NB4 (cell line): Measurements from ENCODE around the gene SLC19A2.

Source experiments
- CTCF ChIP-seq: IDR thresholded peaks from one replicate; pipeline ENCODE4 v1.5.1; 2012; ENCODE audit warnings: low read depth, low read length
- POLR2A ChIP-seq: IDR thresholded peaks from 2 replicates; pipeline ENCODE4 v1.6.1; 2011; ENCODE audit warnings: mild to moderate bottlenecking; ENCODE audit not compliant: insufficient read length; ENCODE audit errors: extremely low read depth
- TF ChIP-seq, protein P1 (sequence below): IDR thresholded peaks from 2 replicates; pipeline ENCODE4 v1.6.1; 2011; ENCODE audit warnings: low read depth, low read length

- no peak for TF ChIP-seq CTCF
- TF ChIP-seq POLR2A = no peak
- TF ChIP-seq, protein P1, sequence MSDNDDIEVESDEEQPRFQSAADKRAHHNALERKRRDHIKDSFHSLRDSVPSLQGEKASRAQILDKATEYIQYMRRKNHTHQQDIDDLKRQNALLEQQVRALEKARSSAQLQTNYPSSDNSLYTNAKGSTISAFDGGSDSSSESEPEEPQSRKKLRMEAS = no peak
These were observed 41.8 kb downstream of the SLC19A2 start for GRCh38 chr1:169443923-169444322.
